ENCODE measurements around the gene VPS52. TPM values are rescaled to one million over a fixed set of nuclear protein-coding genes. Genes with fewer than 3 reads are reported as not detected.

Gene VPS52
- total RNA-seq, 1 donor from 2014 or later: 28.7 TPM

GRCh38 chr6:33249732-33250630, 21.7 kb downstream of the VPS52 start:
- no peak overlapping the region for H3K27ac ChIP-seq
- H3K79me2 ChIP-seq (ENCODE audit: low read depth): no peaks in the 10 kb centered on the region
- no peak overlapping the region for H3K9ac ChIP-seq
- H3K27me3 ChIP-seq: peaks cover 39% of the 10 kb centered on the region
- H4K20me1 ChIP-seq (ENCODE audit: low read depth): peaks cover 6% of the 10 kb centered on the region
- TF ChIP-seq EZH2 (IDR thresholded peaks at IDR 0.05) (no peak), EZH2phosphoT487 (IDR thresholded peaks at IDR 0.05) (no peak), CTCF (IDR thresholded peaks at IDR 0.05) (no peak)
- peaks cover 5% of the 10 kb centered on the region for H3K27me3 Mint-ChIP-seq (ENCODE audit: insufficient read depth, low read depth)
- no peaks in the 10 kb centered on the region for H3K9me3 ChIP-seq (ENCODE audit: low read depth)
- H3K4me1 Mint-ChIP-seq: peaks cover 27% of the 10 kb centered on the region
- no peaks in the 10 kb centered on the region for H3K9me3 Mint-ChIP-seq
- H3K4me1 ChIP-seq: peaks cover 6% of the 10 kb centered on the region
- peaks cover 20% of the 10 kb centered on the region for H3F3A ChIP-seq (ENCODE audit: low read depth)
- H3K36me3 Mint-ChIP-seq: peaks cover 13% of the 10 kb centered on the region
- peak overlapping the region; percentile 88 for H3K4me3 Mint-ChIP-seq
- H3K4me2 ChIP-seq: peak overlapping the region; percentile 80
- no peak overlapping the region for H3K27ac Mint-ChIP-seq
- peak overlapping the region; percentile 49 for H3K4me3 ChIP-seq
- H3K36me3 ChIP-seq: no peaks in the 10 kb centered on the region
- peak overlapping the region; percentile 23 for H2AFZ ChIP-seq (replicated peaks)
- no peak for DNase-seq (ENCODE audit: low spot score)

GRCh38 chr6:33248932-33249731, 22.5 kb downstream of the VPS52 start:
- Histone ChIP-seq H2AFZ (replicated peaks) (peak overlapping the region; percentile 23), H3K27me3 (peaks cover 43% of the 10 kb centered on the region), H3K36me3 (no peaks in the 10 kb centered on the region), H3K4me3 (peak overlapping the region; percentile 49), H3K79me2 (ENCODE audit: low read depth) (no peaks in the 10 kb centered on the region), H3K9ac (no peak overlapping the region), H3K4me2 (peak overlapping the region; percentile 80), H3K9me3 (ENCODE audit: low read depth) (no peaks in the 10 kb centered on the region), H3F3A (ENCODE audit: low read depth) (peaks cover 20% of the 10 kb centered on the region), H3K4me1 (peaks cover 6% of the 10 kb centered on the region), H4K20me1 (ENCODE audit: low read depth) (peaks cover 6% of the 10 kb centered on the region), H3K27ac (no peak overlapping the region)
- peaks cover 5% of the 10 kb centered on the region for H3K27me3 Mint-ChIP-seq (ENCODE audit: insufficient read depth, low read depth)
- peaks cover 13% of the 10 kb centered on the region for H3K36me3 Mint-ChIP-seq
- peaks cover 27% of the 10 kb centered on the region for H3K4me1 Mint-ChIP-seq
- peak; percentile 25 for TF ChIP-seq EZH2 (IDR thresholded peaks at IDR 0.05)
- no peak for TF ChIP-seq EZH2phosphoT487 (IDR thresholded peaks at IDR 0.05)
- TF ChIP-seq CTCF (IDR thresholded peaks at IDR 0.05): no peak
- H3K9me3 Mint-ChIP-seq: no peaks in the 10 kb centered on the region
- no peak overlapping the region for H3K27ac Mint-ChIP-seq
- DNase-seq (ENCODE audit: low spot score): peak; percentile 98
- H3K4me3 Mint-ChIP-seq: peak overlapping the region; percentile 88

GRCh38 chr6:33248643-33248931, 23.1 kb downstream of the VPS52 start:
- Mint-ChIP-seq H3K36me3 (peaks cover 13% of the 10 kb centered on the region), H3K4me1 (peaks cover 27% of the 10 kb centered on the region), H3K4me3 (peak overlapping the region; percentile 88), H3K27ac (peak overlapping the region; percentile 47), H3K27me3 (ENCODE audit: insufficient read depth, low read depth) (peaks cover 5% of the 10 kb centered on the region), H3K9me3 (no peaks in the 10 kb centered on the region)
- peak overlapping the region; percentile 49 for H3K4me3 ChIP-seq
- peaks cover 6% of the 10 kb centered on the region for H4K20me1 ChIP-seq (ENCODE audit: low read depth)
- peaks cover 45% of the 10 kb centered on the region for H3K27me3 ChIP-seq
- H3K4me1 ChIP-seq: peaks cover 6% of the 10 kb centered on the region
- no peak overlapping the region for H3K27ac ChIP-seq
- H3K79me2 ChIP-seq (ENCODE audit: low read depth): no peaks in the 10 kb centered on the region
- H2AFZ ChIP-seq (replicated peaks): no peak overlapping the region
- H3F3A ChIP-seq (ENCODE audit: low read depth): peaks cover 20% of the 10 kb centered on the region
- peak overlapping the region; percentile 80 for H3K4me2 ChIP-seq
- peak; percentile 41 for DNase-seq (ENCODE audit: low spot score)
- TF ChIP-seq EZH2 (IDR thresholded peaks at IDR 0.05) (peak; percentile 32), CTCF (IDR thresholded peaks at IDR 0.05) (no peak), EZH2phosphoT487 (IDR thresholded peaks at IDR 0.05) (no peak)
- H3K36me3 ChIP-seq: no peaks in the 10 kb centered on the region
- no peaks in the 10 kb centered on the region for H3K9me3 ChIP-seq (ENCODE audit: low read depth)
- no peak overlapping the region for H3K9ac ChIP-seq
